ENCODE results near the gene SERPINB11.

DNA sequence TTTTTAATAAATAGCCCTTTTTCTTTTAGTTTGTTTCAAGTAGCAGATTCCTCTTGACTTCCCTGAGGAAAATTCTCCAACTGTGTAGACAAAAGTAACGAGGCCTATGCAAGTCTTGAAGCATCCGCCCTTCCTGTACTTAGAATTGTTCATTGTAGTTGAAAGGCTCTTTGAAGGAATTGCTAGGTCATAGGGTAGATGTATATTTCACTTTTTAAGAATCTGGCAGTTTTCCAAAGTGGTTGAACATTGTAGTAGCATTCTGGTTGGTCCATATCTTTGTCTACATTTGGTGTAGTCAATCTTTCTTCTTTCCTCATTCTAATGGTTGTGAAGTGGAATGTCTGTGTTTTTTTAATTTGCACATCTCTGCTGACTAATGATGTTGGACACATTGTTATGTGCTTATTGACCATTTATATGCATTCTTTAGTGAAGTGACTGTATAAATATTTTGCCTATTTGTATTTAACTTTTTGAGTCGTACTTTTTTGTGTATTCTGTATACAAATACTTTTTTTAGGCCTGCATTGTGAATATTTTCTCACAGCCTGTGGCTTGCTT, 5.6 kb upstream of the SERPINB11 start:
- TF ChIP-seq, protein P1, sequence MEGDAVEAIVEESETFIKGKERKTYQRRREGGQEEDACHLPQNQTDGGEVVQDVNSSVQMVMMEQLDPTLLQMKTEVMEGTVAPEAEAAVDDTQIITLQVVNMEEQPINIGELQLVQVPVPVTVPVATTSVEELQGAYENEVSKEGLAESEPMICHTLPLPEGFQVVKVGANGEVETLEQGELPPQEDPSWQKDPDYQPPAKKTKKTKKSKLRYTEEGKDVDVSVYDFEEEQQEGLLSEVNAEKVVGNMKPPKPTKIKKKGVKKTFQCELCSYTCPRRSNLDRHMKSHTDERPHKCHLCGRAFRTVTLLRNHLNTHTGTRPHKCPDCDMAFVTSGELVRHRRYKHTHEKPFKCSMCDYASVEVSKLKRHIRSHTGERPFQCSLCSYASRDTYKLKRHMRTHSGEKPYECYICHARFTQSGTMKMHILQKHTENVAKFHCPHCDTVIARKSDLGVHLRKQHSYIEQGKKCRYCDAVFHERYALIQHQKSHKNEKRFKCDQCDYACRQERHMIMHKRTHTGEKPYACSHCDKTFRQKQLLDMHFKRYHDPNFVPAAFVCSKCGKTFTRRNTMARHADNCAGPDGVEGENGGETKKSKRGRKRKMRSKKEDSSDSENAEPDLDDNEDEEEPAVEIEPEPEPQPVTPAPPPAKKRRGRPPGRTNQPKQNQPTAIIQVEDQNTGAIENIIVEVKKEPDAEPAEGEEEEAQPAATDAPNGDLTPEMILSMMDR (IDR thresholded peaks at IDR 0.05 in 2 of 3, conservative IDR thresholded peaks at IDR 0.05 in 1 of 3; ENCODE audit: control insufficient read depth in 2 of 3, extremely low read depth in 1 of 3, insufficient read depth in 1 of 3, low read depth in 3 of 3, low read length in 3 of 3): no peak
- no peak for TF ChIP-seq HDAC6 (IDR thresholded peaks at IDR 0.05; ENCODE audit: unreplicated experiment)
- no peak for TF ChIP-seq MTA2 (IDR thresholded peaks at IDR 0.05; ENCODE audit: low read depth)
- TF ChIP-seq, protein P2, sequence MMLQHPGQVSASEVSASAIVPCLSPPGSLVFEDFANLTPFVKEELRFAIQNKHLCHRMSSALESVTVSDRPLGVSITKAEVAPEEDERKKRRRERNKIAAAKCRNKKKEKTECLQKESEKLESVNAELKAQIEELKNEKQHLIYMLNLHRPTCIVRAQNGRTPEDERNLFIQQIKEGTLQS (IDR thresholded peaks at IDR 0.05; ENCODE audit: borderline replicate concordance, extremely low read depth, low read depth, low read length): no peak
- no peak for TF ChIP-seq POLR2A (IDR thresholded peaks at IDR 0.05; ENCODE audit: low read depth, low read length)
- TF ChIP-seq, protein P3, sequence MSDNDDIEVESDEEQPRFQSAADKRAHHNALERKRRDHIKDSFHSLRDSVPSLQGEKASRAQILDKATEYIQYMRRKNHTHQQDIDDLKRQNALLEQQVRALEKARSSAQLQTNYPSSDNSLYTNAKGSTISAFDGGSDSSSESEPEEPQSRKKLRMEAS (IDR thresholded peaks at IDR 0.05; ENCODE audit: low read depth, low read length): no peak
- TF ChIP-seq YY1 (IDR thresholded peaks at IDR 0.05; ENCODE audit: low read depth, low read length): no peak
- TF ChIP-seq, protein P4, sequence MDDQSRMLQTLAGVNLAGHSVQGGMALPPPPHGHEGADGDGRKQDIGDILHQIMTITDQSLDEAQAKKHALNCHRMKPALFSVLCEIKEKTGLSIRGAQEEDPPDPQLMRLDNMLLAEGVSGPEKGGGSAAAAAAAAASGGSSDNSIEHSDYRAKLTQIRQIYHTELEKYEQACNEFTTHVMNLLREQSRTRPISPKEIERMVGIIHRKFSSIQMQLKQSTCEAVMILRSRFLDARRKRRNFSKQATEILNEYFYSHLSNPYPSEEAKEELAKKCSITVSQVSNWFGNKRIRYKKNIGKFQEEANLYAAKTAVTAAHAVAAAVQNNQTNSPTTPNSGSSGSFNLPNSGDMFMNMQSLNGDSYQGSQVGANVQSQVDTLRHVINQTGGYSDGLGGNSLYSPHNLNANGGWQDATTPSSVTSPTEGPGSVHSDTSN (IDR thresholded peaks at IDR 0.05; ENCODE audit: insufficient replicate concordance, low read depth, low read length): no peak

All from GM12878 (cell line).